Measurements from ENCODE around the gene RNF213. TPM values are rescaled to one million over a fixed set of nuclear protein-coding genes. Genes with fewer than 3 reads are reported as not detected.

The RNF213 gene
- total RNA-seq, 4 donors from 2014 or later, result 113 to 174 (median 159) TPM

- intact Hi-C loops (cut with DNase I; ENCODE audit: low total_unique reads), result no loop called here
- no peak overlapping the region for H3K4me3 ChIP-seq
- no peak overlapping the region for H3K27ac ChIP-seq
- WGBS, 2 donors (ENCODE audit: low coverage in 1 of 2), result 86% methylated on average over 14 of the region's 14 CpGs; no CpG with 5 or more reads in 1 of the 2 donors
- peaks cover 0 to 18% (median 3%) of the 10 kb centered on the region in 4 donors for H3K36me3 ChIP-seq
- H3K9me3 ChIP-seq, result peaks cover 14 to 20% of the 10 kb centered on the region in 2 donors
- no peaks in the 10 kb centered on the region for H3K4me1 ChIP-seq
- in situ Hi-C loops (cut with MboI; ENCODE audit: low pct_ligation_motif_present in 1 of 4, low pct_unique_long_range_greater_than_20kb in 1 of 4, low sequenced_read_pairs in 3 of 4), result loop anchor here in 1 of 4 donors (25.0 kb wide), 1 partner anchor 141 kb away; no protein-coding TSS in a partner anchor
- TF ChIP-seq POLR2AphosphoS5 (IDR thresholded peaks at IDR 0.05) (no peak), POLR2A (IDR thresholded peaks at IDR 0.05) (no peak), EP300 (IDR thresholded peaks at IDR 0.05; ENCODE audit: low read depth) (no peak)
- TF ChIP-seq, protein P1, sequence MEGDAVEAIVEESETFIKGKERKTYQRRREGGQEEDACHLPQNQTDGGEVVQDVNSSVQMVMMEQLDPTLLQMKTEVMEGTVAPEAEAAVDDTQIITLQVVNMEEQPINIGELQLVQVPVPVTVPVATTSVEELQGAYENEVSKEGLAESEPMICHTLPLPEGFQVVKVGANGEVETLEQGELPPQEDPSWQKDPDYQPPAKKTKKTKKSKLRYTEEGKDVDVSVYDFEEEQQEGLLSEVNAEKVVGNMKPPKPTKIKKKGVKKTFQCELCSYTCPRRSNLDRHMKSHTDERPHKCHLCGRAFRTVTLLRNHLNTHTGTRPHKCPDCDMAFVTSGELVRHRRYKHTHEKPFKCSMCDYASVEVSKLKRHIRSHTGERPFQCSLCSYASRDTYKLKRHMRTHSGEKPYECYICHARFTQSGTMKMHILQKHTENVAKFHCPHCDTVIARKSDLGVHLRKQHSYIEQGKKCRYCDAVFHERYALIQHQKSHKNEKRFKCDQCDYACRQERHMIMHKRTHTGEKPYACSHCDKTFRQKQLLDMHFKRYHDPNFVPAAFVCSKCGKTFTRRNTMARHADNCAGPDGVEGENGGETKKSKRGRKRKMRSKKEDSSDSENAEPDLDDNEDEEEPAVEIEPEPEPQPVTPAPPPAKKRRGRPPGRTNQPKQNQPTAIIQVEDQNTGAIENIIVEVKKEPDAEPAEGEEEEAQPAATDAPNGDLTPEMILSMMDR (IDR thresholded peaks at IDR 0.05), result no peak
- H3K27me3 ChIP-seq, result no peaks in the 10 kb centered on the region
- no peak for DNase-seq
Observed at GRCh38 chr17:80228477-80228876, 32.2 kb upstream of the RNF213 start.

DNA sequence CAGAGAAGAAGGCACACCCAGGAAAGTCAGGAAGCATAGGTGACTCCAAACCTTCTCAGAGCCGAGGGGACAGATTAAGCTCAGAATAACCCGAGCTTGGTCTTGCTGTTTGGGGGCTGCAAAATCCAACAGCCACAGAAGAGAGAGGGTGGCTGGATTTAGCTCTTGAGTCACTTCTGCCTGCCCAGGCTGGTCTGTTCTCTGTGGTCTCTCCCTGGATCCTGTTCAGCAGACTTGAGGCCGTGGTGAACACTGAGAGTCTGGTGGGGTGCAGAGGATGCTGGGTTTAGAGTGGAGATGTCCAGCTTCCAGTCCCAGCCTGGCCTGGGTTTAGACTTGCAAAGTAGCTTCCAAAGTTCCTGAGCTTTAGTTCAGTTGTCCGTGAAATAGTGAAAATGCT, 31.6 kb upstream of the RNF213 start:
- in situ Hi-C loops (cut with MboI; ENCODE audit: low pct_ligation_motif_present in 1 of 4, low pct_unique_long_range_greater_than_20kb in 1 of 4, low sequenced_read_pairs in 3 of 4), result loop anchor here in 1 of 4 donors (25.0 kb wide), 1 partner anchor 142 kb away; no protein-coding TSS in a partner anchor
- no peak overlapping the region for H3K4me3 ChIP-seq
- intact Hi-C loops (cut with DNase I; ENCODE audit: low total_unique reads), result no loop called here
- H3K27me3 ChIP-seq, result no peaks in the 10 kb centered on the region
- peaks cover 14 to 22% of the 10 kb centered on the region in 2 donors for H3K9me3 ChIP-seq
- no peak overlapping the region for H3K27ac ChIP-seq
- no peaks in the 10 kb centered on the region for H3K4me1 ChIP-seq
- WGBS, 2 donors (ENCODE audit: low coverage in 1 of 2), result 86 to 100% methylated on average over 1 to 4 of the region's 4 CpGs
- H3K36me3 ChIP-seq, result peaks cover 0 to 18% (median 3%) of the 10 kb centered on the region in 4 donors
- no peak for DNase-seq
- TF ChIP-seq EP300 (IDR thresholded peaks at IDR 0.05; ENCODE audit: low read depth), result no peak
- TF ChIP-seq, protein P1 (IDR thresholded peaks at IDR 0.05), result no peak
- no peak for TF ChIP-seq POLR2AphosphoS5 (IDR thresholded peaks at IDR 0.05)
- no peak for TF ChIP-seq POLR2A (IDR thresholded peaks at IDR 0.05)

- H3K27ac ChIP-seq, result no peak overlapping the region
- 93 to 100% methylated on average over 1 of the region's 1 CpG for WGBS, 2 donors (ENCODE audit: low coverage in 1 of 2)
- no peaks in the 10 kb centered on the region for H3K4me1 ChIP-seq
- intact Hi-C loops (cut with DNase I; ENCODE audit: low total_unique reads) (no loop called here), in situ Hi-C loops (cut with MboI; ENCODE audit: low pct_ligation_motif_present in 1 of 4, low pct_unique_long_range_greater_than_20kb in 1 of 4, low sequenced_read_pairs in 3 of 4) (loop anchor here in 1 of 4 donors (25.0 kb wide), 1 partner anchor 145 kb away; no protein-coding TSS in a partner anchor)
- no peaks in the 10 kb centered on the region for H3K27me3 ChIP-seq
- peaks cover 14 to 22% of the 10 kb centered on the region in 2 donors for H3K9me3 ChIP-seq
- DNase-seq, result no peak
- TF ChIP-seq, protein P1 (IDR thresholded peaks at IDR 0.05), result no peak
- TF ChIP-seq EP300 (IDR thresholded peaks at IDR 0.05; ENCODE audit: low read depth) (no peak), POLR2AphosphoS5 (IDR thresholded peaks at IDR 0.05) (no peak), POLR2A (IDR thresholded peaks at IDR 0.05) (no peak)
- H3K36me3 ChIP-seq, result peaks cover 0 to 18% (median 5%) of the 10 kb centered on the region in 4 donors
- H3K4me3 ChIP-seq, result no peak overlapping the region
Observed at GRCh38 chr17:80232438-80232837, 28.2 kb upstream of the RNF213 start.

GRCh38 chr17:80233202-80233601, 27.4 kb upstream of the RNF213 start:
- Histone ChIP-seq H3K4me1 (no peaks in the 10 kb centered on the region), H3K36me3 (peaks cover 0 to 18% (median 6%) of the 10 kb centered on the region in 4 donors), H3K9me3 (peaks cover 14 to 22% of the 10 kb centered on the region in 2 donors), H3K27ac (no peak overlapping the region), H3K4me3 (no peak overlapping the region), H3K27me3 (no peaks in the 10 kb centered on the region)
- no peak for DNase-seq
- in situ Hi-C loops (cut with MboI; ENCODE audit: low pct_ligation_motif_present in 1 of 4, low pct_unique_long_range_greater_than_20kb in 1 of 4, low sequenced_read_pairs in 3 of 4), result loop anchor here in 1 of 4 donors (25.0 kb wide), 1 partner anchor 146 kb away; no protein-coding TSS in a partner anchor
- TF ChIP-seq, protein P1 (IDR thresholded peaks at IDR 0.05), result no peak
- TF ChIP-seq POLR2AphosphoS5 (IDR thresholded peaks at IDR 0.05) (no peak), EP300 (IDR thresholded peaks at IDR 0.05; ENCODE audit: low read depth) (no peak), POLR2A (IDR thresholded peaks at IDR 0.05) (no peak)
- 85 to 86% methylated on average over 1 to 3 of the region's 3 CpGs for WGBS, 2 donors (ENCODE audit: low coverage in 1 of 2)
- intact Hi-C loops (cut with DNase I; ENCODE audit: low total_unique reads), result no loop called here
